Pericardium fibroblast (primary cell): ENCODE data around the gene RBM8A. TPM values are rescaled to one million over a fixed set of nuclear protein-coding genes. Genes with fewer than 3 reads are reported as not detected.

Experiments
- total RNA-seq: library from RNA; depleted of rRNA; stranded (reverse); fragments of >200 nt; gene quantifications from 2 replicates; pipeline ENCODE4 v1.2.3, GENCODE V29; 2015

RBM8A gene
- 59.6 and 92.0 TPM in 2 replicates for total RNA-seq

GRCh38 chr1:145927063-145927886, at the start of gene RBM8A:
Gene RBM8A, minus strand, starts transcription at chr1:145927484. Its CDS starts 58 bp downstream, at chr1:145927426.

DNA sequence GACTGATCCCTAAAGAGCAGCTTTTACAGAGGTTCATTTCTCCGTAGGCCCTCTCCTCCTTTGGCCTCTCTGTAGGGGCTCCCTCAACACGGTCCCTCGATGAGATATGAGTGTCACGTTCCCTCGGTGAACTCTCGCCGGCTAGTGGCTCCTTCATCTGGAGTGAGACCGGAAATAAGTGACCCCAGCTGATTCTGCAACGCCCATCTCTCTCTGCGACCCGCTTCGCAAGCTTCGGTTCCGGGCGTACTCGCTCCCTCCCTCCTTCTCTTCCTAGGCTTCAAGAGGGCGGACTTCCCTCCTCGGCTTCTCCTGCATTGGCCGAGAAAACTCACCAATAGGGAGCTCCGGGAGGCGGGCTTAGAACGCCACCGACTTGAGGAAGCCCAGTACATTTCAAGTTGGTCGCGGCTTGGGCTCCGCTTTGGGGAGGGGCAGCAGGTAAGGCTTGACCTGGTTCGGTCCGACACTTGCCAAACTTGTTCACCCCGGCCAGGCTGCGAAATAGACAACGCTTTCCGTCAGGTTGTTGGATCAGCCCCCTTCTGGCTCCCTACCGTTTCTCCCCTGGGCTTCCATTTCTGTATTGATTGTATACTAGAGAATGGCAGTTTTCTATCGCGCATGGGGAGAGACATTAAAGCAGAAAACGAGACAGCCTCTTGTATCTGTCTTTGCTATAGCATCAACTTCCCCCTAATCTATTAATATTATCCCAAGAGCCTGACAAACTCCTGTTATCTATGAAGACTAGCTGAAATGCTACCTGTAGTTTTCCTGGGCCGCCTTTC, 37.2 kb upstream of the RBM8A start, which contains the start of the genes ANKRD34A and POLR3GL:
Gene ANKRD34A, minus strand, starts transcription at position 248 of the 791 bp plus-strand sequence. CDS start 2,816 bp downstream, outside the sequence.
Gene POLR3GL, plus strand, starts transcription at position 363 of the 791 bp plus-strand sequence. CDS start 10,176 bp downstream, outside the sequence.

DNA sequence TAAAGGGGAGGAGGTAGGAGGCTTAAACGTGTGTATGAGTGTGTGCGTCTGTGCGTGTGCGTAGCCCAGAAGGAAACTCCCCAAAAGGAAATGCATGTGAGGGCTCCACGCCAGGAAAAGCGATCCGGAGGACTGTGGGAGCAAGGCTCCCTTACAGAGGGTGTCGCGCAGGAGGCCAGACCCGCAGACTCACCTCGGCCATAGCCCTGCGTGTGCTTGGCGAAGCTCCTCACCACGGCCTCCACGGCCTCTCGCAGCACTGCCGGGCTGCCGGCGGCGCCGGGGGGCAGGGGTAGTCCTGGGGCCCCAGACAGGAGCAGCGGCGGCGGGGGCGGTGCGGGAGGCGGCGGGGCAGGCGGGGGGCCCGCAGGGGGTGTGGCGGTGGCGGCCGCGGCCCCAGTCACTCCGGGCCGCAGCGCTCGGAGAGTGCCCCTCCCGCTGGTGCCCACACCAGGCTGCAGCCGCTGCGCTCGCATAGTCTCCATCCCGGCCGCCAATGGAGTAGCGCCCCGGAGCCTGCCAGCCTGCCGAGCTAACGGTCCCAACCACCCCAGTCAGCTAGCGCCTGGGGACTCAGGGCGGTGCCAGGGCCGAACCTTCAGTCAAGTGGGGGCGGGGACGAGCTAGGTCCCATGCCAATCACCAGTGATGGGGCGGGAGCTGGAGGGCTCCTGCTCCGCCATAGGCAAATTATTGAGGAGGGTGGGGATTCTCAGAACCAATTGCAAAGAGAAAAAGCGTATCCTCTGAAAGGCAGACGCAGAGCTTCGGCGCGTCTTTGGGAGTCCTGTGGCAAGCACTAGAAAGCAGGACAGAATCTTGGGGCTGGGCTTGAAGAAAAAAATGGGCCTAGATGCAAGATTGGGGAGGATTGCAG, 30.4 kb upstream of the RBM8A start, which contains the start of gene LIX1L:
Gene LIX1L, minus strand, starts transcription at position 575 of the 877 bp plus-strand sequence. Its CDS starts 90 bp downstream, at position 485.

DNA sequence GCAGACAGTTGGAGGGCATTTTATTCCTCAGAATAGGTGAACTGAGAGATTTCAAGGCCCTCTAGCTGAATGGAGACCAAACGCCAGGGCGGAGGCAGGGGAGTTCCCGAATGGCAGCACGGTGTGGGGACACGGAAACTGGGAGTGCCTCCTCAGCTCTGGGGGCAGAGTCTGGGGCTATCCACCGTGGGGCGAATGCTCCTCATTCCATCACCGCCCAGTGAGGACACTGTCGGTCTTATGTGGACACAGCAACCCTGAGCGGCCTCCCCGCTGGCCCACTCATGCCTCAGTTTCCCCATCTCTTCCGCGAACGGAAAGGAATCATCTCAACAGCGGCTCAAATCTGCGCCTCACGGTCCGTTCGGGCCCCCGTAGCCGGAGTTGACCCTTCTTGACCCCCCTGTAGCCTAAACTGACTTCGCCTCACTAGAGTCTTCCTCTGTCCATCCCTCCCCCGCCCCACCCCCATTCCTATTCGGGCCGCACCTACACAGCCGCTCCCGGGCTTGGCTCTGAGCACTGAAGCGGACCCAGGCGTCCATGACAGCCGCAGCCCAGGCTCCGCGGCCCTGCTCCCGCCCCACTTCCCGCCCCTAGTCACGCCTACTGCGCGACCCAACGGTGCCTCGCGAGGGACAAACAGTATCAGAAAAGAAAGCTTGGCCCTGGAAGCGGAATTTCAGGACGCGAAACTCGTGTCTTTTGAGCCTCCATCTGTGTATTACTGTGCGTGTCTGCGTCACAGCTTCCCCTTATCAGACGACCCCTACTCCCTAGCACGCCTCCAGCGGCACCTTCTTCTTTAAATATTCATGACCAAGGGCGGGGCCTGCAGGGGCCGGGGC, 8.9 kb downstream of the RBM8A start, which contains the start of gene PEX11B:
Gene PEX11B, minus strand, starts transcription at position 574 of the 848 bp plus-strand sequence. Its CDS starts 29 bp downstream, at position 545.

DNA sequence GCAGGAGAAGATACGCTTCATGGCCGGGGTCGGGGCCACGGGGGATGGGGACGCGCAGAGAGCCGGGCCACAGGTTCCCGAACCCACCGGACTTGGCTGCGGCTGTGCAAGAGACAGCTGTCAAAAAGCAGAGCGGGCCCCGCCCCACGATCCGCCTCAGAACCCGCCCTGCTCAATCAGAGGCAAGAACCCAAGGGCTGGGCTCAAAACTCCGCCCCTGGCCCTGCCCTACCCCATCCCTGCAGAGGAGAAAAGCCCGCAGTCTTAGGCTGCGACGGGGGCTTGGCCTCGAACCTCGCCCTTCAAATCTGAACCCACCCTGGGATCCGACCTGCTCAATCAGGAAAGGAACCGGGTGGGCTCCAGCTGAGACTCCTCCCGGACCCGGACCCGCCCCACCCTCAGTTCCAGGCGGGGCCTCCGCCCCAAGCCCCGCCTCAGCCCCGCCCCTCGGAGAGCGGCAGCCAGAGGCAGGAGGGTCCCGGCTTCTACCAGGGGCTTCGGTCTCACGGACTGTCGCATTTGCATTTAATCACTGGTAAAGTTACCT, 41.5 kb downstream of the RBM8A start, which contains the start of gene ANKRD35:
Gene ANKRD35, minus strand, starts transcription at position 129 of the 550 bp plus-strand sequence. Its CDS starts 108 bp downstream, at position 21.

Other genes starting within 250 kb of the RBM8A start
- not detected in 2 replicates for gene PDZK1, start 220.1 kb downstream of the RBM8A start, total RNA-seq
- gene CD160, start 208.0 kb downstream of the RBM8A start, total RNA-seq, result not detected in 2 replicates
- gene RNF115, start 103.4 kb downstream of the RBM8A start, total RNA-seq, result 6.3 and 8.3 TPM in 2 replicates
- gene POLR3C, start 103.3 kb downstream of the RBM8A start, total RNA-seq, result 27.4 and 30.6 TPM in 2 replicates
- 0.12 and 1.3 TPM in 2 replicates for gene NUDT17, start 81.9 kb downstream of the RBM8A start, total RNA-seq
- 23.6 and 30.9 TPM in 2 replicates for gene PIAS3, start 68.4 kb downstream of the RBM8A start, total RNA-seq
- gene ANKRD35, start 41.6 kb downstream of the RBM8A start, total RNA-seq, result 0.47 and 4.1 TPM in 2 replicates
- gene ITGA10, start 17.4 kb downstream of the RBM8A start, total RNA-seq, result 6.8 and 15.2 TPM in 2 replicates
- gene PEX11B, start 8.8 kb downstream of the RBM8A start, total RNA-seq, result 18.6 and 22.4 TPM in 2 replicates
- 35.9 and 37.1 TPM in 2 replicates for gene LIX1L, start 30.5 kb upstream of the RBM8A start, total RNA-seq
- gene ANKRD34A, start 37.1 kb upstream of the RBM8A start, total RNA-seq, result 0.85 and 1.6 TPM in 2 replicates
- gene POLR3GL, start 37.2 kb upstream of the RBM8A start, total RNA-seq, result 19.5 and 19.7 TPM in 2 replicates
- 303 and 594 TPM in 2 replicates for gene TXNIP, start 69.1 kb upstream of the RBM8A start, total RNA-seq
- gene HJV, start 94.3 kb upstream of the RBM8A start, total RNA-seq, result 0.17 TPM in 1 of 2 replicates, not detected in the other
- gene NBPF10, start 217.3 kb upstream of the RBM8A start, total RNA-seq, result 1.3 and 2.0 TPM in 2 replicates